NCI-H2081 (cell line): ENCODE results near the gene LONRF3.
"Not testable (repeated sequence)": the region's sequence is repeated elsewhere in the genome, so short reads cannot be mapped to it uniquely, and the experiment has no call there.

Experiments
- DNase-seq, 2 experiments: peaks; one replicate each; lab custom pipeline; 2025; lab: John Stamatoyannopoulos, UW

Gene LONRF3

DNA sequence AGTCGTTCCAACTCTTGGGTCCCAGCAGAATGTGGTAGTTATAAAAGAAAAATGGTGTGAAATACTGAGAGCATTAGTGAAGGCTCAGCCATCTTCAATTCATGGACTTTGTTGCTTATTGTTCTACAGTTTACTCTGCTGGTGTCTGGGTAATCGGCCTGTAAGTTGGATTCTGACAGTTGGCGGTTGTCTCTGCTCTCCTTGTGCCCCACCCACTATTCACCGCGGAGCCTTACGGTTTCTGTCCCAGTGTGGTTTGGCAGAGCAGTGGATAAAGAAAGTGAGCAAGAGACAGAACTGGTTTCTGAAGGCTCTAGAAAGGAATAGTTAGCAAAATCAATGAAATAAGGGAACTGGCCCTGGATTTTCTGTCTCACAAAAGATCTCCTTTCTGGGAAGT lies 9.1 kb downstream of the LONRF3 start:
- DNase-seq, result no peak

DNA sequence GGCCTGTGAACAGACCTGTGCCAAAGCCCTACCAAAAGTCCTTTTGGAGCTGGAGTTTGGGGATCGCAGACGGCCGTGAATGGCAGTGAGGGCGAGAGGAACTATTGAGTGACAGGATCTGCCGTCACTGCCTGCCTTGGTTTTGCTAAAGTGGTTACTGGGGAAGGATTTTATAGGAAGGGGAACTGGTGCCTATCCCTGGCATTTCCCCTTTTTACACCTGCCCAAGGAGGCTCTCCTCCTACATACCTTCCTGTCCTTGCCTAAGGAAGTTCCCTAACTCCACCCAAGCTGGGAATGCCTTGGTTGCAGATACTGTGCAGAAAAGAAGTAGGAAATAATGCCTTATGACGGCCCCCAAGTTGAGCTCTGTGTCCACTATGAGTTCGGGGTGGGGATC lies 14.5 kb downstream of the LONRF3 start:
- no peak for DNase-seq

DNA sequence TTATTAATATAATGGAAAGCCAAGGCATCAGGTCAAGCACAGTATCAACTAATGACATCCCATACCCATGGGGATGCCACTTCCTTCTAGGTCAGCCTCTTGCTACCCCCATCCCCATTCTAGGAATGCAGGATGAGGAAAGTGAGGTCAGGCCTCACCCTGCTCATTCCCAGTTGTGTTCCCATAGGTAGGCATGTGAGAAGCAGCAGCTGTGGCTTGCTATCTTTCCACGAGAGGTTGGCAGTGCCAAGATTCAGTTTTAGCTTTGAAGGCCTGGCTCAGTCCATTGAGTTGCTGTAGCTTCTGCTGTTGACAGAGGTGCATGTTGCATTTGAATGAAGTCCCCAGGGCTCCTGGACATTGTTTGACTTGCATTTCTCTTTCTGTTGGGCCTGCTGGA lies 15.5 kb downstream of the LONRF3 start:
- no peak for DNase-seq

DNA sequence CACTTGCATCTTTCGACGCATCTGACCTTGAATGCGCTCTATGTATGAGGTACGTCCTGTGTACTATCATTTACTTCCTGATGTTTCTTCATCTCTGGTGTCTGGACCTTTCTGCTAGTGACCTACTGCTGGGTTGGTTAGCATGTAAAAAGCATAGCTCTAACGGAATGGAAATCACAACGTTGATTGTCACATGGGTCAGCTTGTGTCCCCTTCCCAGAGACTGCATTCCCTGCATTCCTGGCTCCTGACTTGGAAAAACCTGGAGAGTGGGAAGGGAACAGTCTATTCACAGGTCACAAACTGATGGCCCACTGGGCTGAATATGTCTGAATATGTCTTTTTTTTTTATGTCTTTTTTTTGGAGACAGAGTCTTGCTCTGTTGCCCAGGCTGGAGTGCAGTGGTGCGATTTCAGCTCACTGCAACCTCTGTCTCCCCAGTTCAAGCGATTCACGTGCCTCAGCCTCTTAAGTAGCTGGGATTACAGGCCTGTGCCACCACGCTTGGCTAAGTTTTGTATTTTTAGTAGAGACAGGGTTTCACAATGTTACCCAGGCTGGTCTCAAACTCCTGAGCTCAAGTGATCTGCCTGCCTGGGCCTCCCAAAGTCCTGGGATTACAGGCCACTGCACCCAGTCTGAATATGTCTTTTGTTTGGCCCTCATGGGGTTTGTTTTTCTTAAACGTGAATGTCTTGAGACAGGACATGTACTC lies 16.3 kb downstream of the LONRF3 start:
- DNase-seq, result no peak

DNA sequence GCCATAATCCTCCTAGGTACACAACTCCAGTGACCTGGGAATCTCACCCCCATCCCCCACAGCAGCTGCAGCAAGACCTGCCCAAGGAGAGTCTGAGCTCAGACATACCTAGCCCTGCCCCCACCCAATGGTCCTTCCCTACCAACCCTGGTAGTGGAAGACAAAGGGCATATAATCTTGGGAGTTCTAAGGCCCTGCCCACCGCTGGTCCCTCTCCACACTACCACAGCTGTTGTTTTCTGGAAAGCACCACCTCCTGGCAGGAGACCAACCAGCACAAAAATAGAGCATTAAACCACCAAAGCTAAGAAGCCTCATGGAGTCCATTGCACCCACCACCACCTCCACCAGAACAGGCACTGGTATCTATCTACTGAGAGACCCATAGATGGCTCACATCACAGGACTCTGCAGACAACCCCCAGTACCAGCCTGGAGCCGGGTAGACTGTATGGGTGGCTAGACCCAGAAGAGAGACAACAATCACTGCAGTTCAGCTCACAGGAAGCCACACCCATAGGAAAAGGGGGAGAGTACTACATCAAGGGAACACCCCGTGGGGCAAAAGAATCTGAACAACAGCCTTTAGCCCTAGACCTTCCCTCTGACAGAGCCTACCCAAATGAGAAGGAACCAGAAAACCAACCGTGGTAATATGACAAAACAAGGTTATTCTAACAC lies 18.2 kb downstream of the LONRF3 start:
- DNase-seq, result not testable (repeated sequence)

DNA sequence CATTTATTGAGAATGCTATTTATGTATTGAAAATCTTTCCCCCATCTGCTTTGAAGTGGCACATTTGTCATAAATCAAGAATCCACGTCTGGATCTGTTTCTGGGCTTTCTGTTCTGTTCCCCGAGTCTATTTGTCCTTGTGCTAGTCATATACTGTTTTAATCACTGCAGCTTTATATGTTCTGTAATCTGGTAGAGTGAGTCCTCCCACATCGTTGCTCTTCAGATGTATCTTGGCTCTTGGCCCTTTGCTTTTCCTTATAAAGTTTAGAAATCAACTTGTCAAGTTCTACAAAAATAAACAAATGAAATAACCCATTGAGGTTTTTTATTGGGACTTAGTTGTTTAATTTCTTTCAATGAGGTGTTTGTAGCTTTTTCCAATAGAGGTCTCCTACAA lies 29.0 kb downstream of the LONRF3 start:
- no peak for DNase-seq

DNA sequence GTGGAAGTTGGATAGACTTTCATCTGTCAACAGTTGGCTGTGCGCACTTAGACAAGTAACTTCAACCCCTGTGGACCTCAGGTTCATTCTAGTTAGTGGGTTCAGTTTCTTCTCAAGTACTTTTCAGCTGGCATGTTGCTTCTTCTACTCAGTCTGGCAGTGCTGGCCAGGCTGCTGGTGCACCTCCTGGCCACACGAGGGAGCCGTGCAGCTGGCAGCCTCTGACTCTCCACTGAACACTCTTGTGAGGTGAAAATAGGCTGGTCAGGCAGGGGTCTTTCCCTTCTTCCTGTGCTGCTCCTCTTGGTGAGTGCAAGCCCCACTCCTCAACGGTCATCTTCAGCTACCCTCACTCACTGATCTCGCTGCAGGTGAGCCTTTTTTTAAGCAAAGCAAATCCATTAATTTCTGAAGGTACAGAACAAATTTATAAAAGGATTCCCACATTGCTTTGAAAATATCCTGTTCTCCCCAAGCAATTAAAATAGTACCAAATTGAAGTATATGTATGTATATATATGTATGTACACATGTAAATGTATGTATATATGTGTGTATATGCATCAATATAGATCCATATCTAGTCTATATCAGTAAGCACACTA lies 30.6 kb downstream of the LONRF3 start:
- DNase-seq, result peak; percentile 44 to 72

DNA sequence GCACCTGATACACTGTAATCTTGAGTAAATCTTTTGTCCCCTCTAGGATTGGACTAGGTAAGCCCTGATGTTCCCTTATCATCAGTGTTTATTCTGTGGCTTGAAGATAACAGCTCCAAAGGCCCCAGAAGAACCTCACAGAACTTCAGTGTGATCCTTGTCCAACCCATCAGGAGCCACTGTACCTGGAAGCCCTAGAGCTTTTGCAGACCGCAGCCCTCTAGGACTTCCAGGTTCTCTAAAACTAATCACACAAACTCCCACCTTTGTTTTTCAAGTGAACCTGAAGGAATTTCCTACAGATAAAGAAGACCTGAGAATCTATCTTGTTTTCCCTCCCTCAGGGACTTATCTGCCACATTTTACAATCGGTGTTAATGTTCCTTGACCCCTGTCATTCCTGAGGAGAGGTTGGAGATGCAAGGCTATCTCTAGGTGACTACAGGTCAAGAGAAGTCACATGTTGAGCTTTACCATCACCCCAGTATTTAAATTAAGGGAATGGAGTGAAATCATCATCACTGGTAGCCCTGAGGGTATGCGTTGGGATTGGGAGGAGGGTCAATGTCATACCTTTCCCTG lies 32.9 kb downstream of the LONRF3 start:
- no peak for DNase-seq

DNA sequence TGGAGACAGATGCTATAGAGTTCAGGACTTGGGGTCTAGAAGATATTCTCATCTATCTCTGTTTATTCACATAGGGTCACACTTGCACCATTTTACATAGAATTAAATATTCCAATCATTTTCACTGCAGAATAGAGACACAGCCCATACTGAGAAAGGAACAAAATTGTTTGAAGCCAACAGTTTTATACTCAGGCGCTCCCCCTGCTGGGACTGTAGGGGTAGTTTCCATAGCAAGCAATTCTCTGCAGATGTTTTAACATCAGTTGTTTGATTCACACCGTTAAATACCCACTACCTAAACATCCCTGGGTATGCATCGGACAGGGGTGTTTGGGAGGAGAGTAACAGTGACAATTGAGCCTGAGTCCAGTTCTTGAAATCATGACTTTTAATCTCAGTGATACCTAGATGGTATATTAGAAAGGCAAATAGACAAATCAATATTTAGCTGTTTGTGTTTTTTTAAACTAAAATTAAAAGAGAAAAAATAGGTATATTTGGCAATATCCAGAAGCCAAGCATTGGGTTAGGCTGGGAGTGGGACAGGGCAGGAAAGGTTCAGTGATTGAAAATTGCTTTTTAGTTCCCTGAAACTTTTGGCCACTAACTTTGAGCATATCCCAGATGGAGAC lies 33.8 kb downstream of the LONRF3 start:
- DNase-seq, result peak; percentile 19 to 59

DNA sequence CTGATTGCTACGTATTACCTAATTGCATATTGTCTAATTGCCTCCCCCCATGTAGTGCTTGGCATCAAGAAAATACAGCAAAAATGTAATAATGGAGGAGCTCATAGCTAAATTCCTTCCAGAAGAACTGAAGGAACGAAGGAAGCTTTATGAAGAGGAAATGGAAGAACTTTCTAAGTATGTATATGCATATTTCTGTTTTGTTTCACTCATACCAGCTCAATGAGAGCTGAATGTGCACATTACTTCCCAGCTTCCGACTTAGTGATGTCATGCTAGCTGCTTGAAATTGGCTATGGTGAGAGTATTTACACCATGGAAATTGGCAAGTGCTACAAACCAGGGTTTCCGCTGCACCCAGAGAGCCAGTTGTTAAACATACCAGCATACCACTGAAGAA lies 34.7 kb downstream of the LONRF3 start:
- peak in 1 of 2 experiments; percentile 19 for DNase-seq

DNA sequence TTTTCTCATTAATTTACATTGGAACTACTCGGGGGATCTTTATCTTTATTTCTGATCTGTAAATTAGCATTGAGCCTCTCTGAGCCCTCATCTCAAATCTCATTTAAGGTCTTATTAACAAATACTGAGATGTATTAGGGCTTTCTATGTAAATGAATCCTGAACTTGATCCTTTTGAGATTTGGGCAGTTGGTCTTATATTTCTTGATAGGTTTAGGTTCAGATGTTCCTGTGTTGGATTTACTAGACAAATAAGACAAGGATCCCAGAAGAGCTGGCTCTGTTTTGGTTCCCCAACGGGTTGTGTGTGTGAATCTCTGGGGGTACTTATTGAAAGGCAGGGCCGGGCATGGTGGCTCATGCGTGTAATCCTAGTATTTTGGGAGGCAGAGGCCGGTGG lies 36.1 kb downstream of the LONRF3 start:
- DNase-seq, result no peak

DNA sequence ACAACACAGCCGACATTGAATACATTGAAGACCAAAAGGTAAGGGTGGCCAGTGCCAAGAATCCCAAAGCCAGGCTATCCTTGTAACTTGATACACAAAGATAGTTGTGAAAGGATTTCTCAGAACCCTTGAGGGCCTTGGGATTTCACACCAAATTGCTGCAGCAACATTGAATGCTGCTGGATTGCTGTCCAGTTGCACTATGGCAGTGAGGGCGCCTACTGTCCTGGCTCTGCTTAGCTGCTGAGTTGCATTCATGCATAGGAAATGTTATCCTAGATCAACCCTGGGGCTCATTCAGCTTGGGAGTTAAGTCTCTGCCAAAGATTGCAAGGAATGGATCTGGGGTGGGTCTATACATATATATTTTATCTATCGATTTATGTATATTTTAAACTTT lies 38.7 kb downstream of the LONRF3 start:
- no peak for DNase-seq

DNA sequence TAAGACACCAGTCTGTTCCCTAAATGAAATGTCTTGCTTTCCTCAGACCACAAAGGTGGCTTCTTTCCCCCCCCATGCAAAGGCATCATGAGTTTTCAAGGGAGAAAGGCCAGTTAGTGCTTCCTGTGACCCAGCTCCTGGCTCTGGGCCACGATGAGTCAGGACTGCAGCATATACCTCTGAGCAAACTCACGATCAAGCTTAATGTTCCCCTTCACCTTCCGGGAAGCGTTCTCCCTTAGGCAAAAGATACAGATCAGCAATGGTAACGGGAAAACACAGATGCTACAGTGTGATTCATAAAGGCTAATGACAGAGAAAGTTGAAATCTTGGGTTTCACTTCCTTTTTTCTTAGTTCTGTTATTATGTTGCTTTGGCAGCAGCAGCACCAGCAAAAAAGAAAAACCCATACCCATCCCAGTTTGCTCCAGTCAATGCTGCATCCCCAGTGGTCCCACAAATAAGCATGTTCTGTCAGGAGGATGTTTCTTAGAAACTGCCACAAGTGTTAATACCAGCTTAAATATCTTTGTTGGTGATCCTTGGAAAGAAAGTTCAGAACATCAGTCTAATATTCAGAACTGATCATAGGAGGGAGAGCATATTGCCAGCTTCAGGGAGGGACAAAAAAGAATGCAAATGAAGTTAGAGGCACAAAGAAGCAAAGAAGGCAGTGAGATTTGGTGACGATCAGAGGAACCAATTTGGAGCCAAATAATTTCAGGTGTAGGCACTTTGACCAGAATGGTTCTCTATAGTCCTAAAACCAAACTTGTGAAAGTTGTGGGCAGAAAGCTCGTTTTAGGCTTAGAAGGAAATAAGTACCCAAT lies 41.2 kb downstream of the LONRF3 start:
- no peak for DNase-seq

DNA sequence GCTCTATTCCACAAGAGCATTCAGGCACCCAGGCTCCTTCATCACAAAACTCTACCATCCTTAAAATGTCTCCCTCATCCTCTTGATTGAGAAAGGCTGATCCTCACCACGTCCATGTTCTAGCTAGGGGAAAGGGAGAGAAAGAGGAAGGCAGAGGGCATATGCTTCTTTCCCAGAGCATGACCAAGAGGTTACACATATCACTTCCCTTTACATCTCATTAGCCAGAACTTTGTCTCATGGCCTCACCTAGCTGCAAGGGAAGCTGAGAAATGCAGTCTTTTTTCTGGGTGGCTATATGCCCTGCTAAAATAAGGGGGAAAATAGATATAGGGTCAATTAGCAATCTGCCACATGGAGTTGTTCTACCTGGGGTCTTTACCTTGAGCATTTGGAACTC lies 42.7 kb downstream of the LONRF3 start:
- DNase-seq, result no peak

DNA sequence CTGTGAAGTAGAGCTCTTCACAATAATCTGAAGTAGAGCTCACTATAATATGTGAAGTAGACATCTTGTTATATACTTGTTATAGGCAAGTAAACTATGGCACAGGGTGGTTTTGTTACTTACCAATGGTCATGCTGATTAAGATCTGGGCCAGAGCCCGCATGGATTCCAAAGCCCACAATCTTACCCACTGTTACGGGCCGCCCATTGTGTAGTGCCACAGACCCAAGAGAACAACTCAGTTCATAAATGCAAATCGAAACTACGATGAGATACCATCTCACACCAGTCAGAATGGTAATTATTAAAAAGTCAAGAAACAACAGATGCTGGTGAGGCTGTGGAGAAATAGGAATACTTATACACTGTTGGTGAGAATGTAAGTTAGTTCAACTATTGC lies 51.5 kb downstream of the LONRF3 start:
- DNase-seq, result no peak

DNA sequence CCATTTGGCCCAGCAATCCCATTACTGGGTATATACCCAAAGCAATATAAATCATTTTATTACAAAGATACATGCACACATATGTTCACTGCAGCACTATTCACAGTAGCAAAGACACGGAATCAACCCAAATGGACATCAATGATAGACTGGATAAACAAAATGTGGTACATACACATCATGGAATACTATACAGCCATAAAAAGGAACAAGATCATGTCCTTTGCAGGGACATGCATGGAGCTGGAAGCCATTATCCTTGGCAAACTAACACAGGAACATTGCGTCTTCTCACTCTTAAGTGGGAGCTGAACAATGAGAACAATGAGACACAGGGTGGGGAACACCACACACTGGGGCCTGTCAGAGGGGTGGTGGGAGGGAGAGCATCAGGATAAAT lies 51.9 kb downstream of the LONRF3 start:
- DNase-seq, result not testable (repeated sequence)

DNA sequence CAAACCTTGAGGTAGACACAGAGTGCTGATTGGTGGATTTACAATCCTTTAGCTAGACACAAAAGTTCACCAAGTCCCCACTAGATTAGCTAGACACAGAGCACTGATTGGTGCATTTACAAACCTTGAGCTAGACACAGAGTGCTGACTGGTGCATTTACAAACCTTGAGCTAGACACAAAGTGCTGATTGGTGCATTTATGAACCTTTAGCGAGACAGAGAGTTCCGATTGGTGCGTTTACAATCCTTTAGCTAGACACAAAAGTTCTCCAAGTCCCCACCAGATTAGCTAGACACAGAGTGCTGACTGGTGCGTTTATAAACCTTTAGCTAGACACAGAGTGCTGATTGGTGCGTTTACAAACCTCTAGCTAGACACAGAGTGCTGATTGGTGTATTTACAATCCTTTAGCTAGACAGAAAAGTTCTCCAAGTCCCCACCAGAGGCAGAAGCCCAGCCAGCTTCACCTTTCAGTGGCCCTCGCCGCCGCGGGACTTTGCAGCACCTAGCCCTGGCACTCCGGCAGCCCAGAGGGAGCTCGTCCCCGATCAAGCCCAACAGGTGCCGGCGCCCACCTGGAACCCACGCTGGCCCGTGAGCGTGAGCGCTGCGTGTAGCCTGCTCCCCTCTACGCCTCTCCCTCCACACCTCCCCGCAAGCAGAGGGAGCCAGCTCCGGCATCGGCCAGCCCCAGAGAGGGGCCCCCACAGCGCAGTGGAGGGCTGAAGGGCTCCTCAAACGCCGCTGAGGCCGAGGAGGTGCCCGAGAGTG lies 53.7 kb downstream of the LONRF3 start:
- not testable (repeated sequence) for DNase-seq

DNA sequence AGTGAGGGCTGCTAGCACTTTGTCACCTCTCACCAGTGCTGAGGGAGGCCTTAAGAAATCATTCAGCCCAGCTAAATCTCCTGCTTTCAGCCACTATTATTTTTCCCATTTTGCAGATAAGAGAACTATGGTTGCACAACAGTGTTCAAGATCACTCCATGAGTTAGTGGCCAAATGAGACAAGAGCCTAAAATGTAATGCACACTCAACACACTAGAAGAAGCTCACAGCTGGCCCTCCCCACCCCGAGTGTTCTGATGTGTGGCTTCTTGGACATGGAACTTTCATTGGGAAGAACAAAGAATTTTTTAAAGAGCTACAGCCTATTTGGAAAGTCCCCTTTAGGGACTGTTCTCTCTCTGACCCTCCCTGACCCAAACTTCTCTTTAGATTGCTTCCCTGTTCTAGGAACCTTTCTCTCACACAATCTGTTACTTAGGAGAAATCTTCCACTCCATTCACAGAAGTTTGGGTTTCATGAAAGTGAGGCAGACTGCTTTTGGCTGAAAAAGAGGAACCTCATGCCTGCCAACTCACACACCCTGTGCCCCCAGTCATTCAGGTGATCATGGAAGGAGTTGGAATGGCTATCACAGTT lies 54.4 kb downstream of the LONRF3 start:
- DNase-seq, result no peak

DNA sequence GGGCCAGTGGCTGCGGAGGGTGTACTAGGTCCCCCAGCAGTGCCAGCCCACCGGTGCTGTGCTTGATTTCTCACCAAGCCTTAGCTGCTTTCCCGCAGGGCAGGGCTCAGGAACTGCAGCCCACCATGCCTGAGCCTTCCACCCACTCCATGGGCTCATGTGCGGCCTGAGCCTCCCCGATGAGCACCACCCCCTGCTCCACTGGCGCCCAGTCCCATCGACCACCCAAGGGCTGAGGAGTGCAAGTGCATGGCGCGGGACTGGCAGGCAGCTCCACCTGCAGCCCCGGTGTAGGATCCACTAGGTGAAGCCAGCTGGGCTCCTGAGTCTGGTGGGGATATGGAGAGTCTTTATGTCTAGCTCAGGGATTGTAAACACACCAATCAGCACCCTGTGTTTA lies 55.2 kb downstream of the LONRF3 start:
- not testable (repeated sequence) for DNase-seq

DNA sequence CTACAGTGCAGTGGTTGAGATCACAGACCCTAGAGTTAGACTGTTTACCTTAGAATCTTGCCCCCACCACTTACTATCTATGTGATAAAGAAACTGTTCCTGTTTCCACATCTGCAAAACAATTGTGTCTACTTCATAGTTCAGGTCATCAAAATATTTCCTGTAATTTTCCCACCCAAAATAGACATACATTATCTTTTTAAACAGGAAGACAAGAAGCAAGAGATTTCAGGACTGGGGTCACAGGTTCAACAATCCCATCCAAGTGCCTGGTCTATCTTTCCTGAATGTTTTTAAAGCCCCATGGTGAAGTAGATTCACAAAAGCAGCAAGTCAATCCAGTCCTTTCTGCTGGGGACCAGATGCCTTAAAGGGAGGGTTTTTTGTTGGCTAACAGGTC lies 56.6 kb downstream of the LONRF3 start:
- DNase-seq, result no peak
